Stimulated activated naive B cell treated with anti-CD40 and anti-IgM and Interleukin-4, amounts not matched to agents 10 μg/mL and 1 μg/mL and 100 μg/mL, for 72 hours (primary cell): Measurements from ENCODE around the gene POU2F1.
A peak's percentile ranks its signal among the peaks of the same experiment; 100 is the strongest.

Source experiments
- ATAC-seq, 2 donors: fragments of 150-1000 bp; cut with Tn5 transposase; replicated peaks; 2 replicates each; pipeline ENCODE4 v1.10.0; 2021; ENCODE audit warnings: moderate library complexity in 1 of 2
- DNase-seq: peaks from one replicate; pipeline ENCODE4 v3.0.0; 2021
- H3K27ac Mint-ChIP-seq: one replicate; pipeline ENCODE4 v1.8.0; 2022; ENCODE audit warnings: mild to moderate bottlenecking, mixed read lengths
- H3K27me3 Mint-ChIP-seq, 2 donors: one replicate each; pipeline ENCODE4 v1.8.0; 2022; ENCODE audit warnings: mixed read lengths in 2 of 2
- H3K36me3 Mint-ChIP-seq, 2 donors: one replicate each; pipeline ENCODE4 v1.8.0; 2022; ENCODE audit warnings: mixed read lengths in 2 of 2, mild to moderate bottlenecking in 1 of 2
- H3K4me1 Mint-ChIP-seq, 2 donors: one replicate each; pipeline ENCODE4 v1.8.0; 2022; ENCODE audit warnings: mixed read lengths in 2 of 2, mild to moderate bottlenecking in 1 of 2
- H3K4me3 Mint-ChIP-seq, 2 donors: one replicate each; pipeline ENCODE4 v1.8.0; 2022; ENCODE audit warnings: mild to moderate bottlenecking in 2 of 2, mixed read lengths in 2 of 2, moderate library complexity in 1 of 2
- H3K9me3 Mint-ChIP-seq, 2 donors: one replicate each; pipeline ENCODE4 v1.8.0; 2022; ENCODE audit warnings: mixed read lengths in 2 of 2, mild to moderate bottlenecking in 1 of 2

Gene POU2F1

GRCh38 chr1:167431909-167432650, 211.4 kb downstream of the POU2F1 start:
- no peak overlapping the region for H3K4me3 Mint-ChIP-seq
- H3K9me3 Mint-ChIP-seq = no peaks in the 10 kb centered on the region
- DNase-seq (no peak), ATAC-seq (peak; percentile 26 to 34)
- no peaks in the 10 kb centered on the region for H3K36me3 Mint-ChIP-seq
- peaks cover 24 to 48% of the 10 kb centered on the region in 2 donors for H3K4me1 Mint-ChIP-seq
- peaks cover 5 to 7% of the 10 kb centered on the region in 2 donors for H3K27me3 Mint-ChIP-seq
- peak overlapping the region; percentile 92 for H3K27ac Mint-ChIP-seq

GRCh38 chr1:167432780-167433179, 212.1 kb downstream of the POU2F1 start:
- Mint-ChIP-seq H3K9me3 (no peaks in the 10 kb centered on the region), H3K4me1 (peaks cover 26 to 42% of the 10 kb centered on the region in 2 donors), H3K36me3 (no peaks in the 10 kb centered on the region), H3K4me3 (no peak overlapping the region), H3K27me3 (peaks cover 5 to 7% of the 10 kb centered on the region in 2 donors), H3K27ac (no peak overlapping the region)
- DNase-seq = no peak
- no peak for ATAC-seq

DNA sequence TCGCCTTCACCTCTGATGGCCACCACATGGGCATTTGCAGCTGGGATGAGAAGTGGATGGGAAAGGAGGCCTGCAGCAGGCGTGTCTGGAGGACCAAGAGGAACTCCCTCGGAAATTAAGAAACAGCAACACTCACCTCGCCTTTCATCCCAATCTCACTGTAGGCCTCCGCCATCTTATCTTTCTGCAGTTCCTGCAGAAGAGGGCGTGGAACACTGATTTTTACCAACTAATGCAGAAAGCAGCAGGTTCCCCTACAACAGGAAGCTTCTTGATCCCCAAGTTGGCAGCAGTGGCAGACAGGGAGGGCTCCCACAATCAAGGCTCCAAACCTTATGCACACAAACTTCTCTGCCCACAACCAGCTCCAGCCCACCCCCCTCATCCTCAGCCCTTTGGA, 213.2 kb downstream of the POU2F1 start:
- Mint-ChIP-seq H3K36me3 (no peaks in the 10 kb centered on the region), H3K27ac (peak overlapping the region; percentile 31), H3K4me3 (no peak overlapping the region), H3K9me3 (no peaks in the 10 kb centered on the region), H3K4me1 (peaks cover 36 to 48% of the 10 kb centered on the region in 2 donors), H3K27me3 (peaks cover 13 to 16% of the 10 kb centered on the region in 2 donors)
- DNase-seq = no peak
- ATAC-seq = no peak

DNA sequence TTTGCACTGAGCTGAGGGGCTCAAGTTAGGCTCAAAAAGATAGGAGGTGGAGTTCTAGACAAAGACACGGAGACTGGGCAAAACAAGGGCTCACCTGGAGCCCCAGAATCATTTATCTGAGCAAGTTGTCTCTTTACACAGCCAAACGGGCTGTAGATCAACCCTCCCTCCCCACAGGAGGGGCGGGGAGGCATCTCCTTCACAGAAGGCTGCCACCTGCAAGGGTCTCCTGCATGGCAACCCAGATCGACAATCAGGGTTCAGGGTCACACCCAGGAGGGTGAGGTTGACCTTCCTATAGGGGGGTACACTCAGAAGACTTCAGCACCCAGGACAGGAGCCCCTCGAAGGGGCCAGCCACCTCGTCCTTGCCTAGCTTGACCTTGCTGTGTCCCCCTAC, 213.6 kb downstream of the POU2F1 start:
- Mint-ChIP-seq H3K4me3 (no peak overlapping the region), H3K27me3 (peaks cover 13 to 16% of the 10 kb centered on the region in 2 donors), H3K9me3 (no peaks in the 10 kb centered on the region), H3K36me3 (no peaks in the 10 kb centered on the region), H3K4me1 (peaks cover 39 to 51% of the 10 kb centered on the region in 2 donors), H3K27ac (no peak overlapping the region)
- no peak for ATAC-seq
- DNase-seq = no peak

GRCh38 chr1:167435484-167435883, 214.8 kb downstream of the POU2F1 start:
- no peaks in the 10 kb centered on the region for H3K9me3 Mint-ChIP-seq
- ATAC-seq = no peak
- H3K27ac Mint-ChIP-seq = no peak overlapping the region
- no peaks in the 10 kb centered on the region for H3K36me3 Mint-ChIP-seq
- peaks cover 22 to 26% of the 10 kb centered on the region in 2 donors for H3K27me3 Mint-ChIP-seq
- H3K4me3 Mint-ChIP-seq = no peak overlapping the region
- H3K4me1 Mint-ChIP-seq = peaks cover 36 to 51% of the 10 kb centered on the region in 2 donors
- DNase-seq = no peak

DNA sequence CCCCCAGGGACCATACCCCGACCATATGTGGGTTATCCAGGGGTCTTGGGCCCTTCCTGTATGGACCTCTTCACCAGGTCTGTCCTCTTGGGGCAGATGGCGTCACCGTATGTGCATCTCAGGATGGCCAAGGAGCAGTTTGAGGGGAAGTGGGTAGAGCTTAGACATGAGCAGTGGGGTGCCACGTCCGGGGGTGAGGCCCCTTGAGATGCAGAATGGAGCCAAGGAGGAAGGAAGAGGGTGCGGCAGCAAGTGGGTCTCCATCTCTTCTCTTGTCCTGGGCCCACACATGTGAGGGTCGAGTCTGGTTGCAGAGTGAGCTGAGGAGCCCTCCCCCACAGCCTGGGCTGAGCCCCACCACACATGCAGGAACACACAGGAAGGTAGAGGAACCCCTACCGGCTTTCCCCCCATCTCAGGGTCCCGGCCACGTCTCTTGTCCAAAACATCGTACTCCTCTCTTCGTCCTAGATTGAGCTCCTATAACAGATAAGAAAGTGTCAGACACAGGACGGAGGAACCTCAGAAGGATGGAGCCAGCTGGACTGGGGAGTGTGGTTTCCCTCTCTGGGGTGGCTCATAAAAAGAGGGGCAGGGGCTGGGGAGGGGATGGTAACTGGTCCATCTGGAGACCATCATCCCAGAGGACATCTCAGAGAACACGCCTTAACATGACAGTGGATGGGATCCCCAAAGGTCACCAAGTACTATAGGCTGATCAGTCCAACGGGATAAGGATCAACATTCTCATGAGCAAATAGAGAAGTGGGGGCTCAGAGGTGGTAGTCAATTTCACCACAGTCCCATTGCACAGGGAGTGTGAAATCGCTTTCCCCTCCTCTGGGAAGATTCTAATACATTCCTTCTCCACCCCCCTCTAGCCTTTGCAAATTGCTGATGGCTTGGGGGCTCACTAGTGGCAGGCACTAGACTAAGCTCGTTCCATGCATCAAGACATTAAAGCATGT, 217.8 kb downstream of the POU2F1 start:
- Mint-ChIP-seq H3K9me3 (no peaks in the 10 kb centered on the region), H3K27me3 (peaks cover 27 to 34% of the 10 kb centered on the region in 2 donors), H3K27ac (no peak overlapping the region), H3K4me3 (peak overlapping the region; percentile 80 to 86), H3K4me1 (peaks cover 25 to 32% of the 10 kb centered on the region in 2 donors), H3K36me3 (no peaks in the 10 kb centered on the region)
- ATAC-seq (no peak), DNase-seq (no peak)

DNA sequence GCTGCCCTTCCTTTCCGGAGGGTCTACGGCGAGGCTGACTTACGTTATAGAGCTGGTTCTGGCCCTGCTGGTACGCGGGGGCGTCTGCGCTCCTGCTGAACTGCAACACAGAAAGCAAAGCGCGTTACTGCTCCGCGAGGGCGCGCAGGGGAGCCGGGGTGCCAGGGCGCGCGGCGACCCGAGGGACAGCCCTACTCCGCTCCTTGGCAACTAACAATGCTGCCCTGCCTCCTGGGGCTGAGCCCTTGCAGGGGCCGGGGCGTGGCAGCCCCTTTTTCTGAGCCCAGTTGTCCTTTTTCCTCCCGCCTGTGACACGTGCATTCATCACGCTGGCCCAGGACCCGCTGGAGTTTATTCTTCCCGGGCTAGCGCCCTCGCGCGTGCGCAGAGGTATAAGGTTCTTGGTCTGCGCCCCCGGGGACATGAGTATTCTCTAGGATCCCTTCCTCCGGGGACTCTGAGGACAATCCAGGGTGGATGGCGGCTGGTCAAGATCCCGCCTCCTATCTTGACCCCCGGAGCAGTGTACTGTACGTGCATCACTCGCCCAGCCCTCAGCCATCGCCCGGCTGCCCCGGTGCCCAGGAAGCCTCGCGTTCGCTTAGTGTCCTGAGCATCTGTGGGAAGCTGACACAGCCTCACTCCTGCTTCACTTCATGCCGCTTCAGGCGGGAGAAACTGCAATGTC, 218.8 kb downstream of the POU2F1 start:
- peaks cover 25 to 32% of the 10 kb centered on the region in 2 donors for H3K4me1 Mint-ChIP-seq
- H3K9me3 Mint-ChIP-seq = no peaks in the 10 kb centered on the region

DNA sequence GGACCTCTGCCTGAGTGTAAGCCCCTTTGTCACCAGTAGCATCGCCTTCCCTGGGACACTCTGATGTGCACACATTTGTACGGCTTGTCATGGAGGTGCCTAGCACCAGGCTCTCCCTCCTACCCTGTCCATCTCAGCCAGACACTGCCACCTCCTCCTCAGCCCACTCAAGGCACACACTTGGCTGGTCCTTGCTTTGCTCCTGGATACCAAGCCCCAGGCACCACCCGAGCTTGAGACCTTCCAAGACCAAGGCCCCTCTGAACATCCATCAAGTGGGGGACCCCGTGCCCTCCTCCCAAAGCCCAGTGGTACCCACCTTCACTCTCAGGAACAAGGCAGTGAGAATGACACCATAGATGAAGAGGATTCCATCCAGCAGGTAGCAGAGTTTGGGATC, 219.7 kb downstream of the POU2F1 start:
- Mint-ChIP-seq H3K9me3 (no peaks in the 10 kb centered on the region), H3K4me1 (peaks cover 25 to 32% of the 10 kb centered on the region in 2 donors), H3K36me3 (no peaks in the 10 kb centered on the region), H3K27ac (no peak overlapping the region), H3K27me3 (peaks cover 25 to 31% of the 10 kb centered on the region in 2 donors), H3K4me3 (peak overlapping the region; percentile 11 to 45)
- no peak for ATAC-seq
- DNase-seq = no peak

More for the DNA sequence above, 218.8 kb downstream of the POU2F1 start:
- Mint-ChIP-seq H3K36me3 (no peaks in the 10 kb centered on the region), H3K27ac (no peak overlapping the region), H3K27me3 (peaks cover 27 to 34% of the 10 kb centered on the region in 2 donors), H3K4me3 (peak overlapping the region; percentile 80 to 86)
- peak; percentile 20 for DNase-seq
- peak; percentile 52 to 58 for ATAC-seq

- H3K4me1 Mint-ChIP-seq = peaks cover 25 to 32% of the 10 kb centered on the region in 2 donors
- no peak overlapping the region for H3K4me3 Mint-ChIP-seq
- no peaks in the 10 kb centered on the region for H3K36me3 Mint-ChIP-seq
- ATAC-seq (no peak), DNase-seq (no peak)
- no peak overlapping the region for H3K27ac Mint-ChIP-seq
- H3K9me3 Mint-ChIP-seq = no peaks in the 10 kb centered on the region
- peaks cover 22 to 27% of the 10 kb centered on the region in 2 donors for H3K27me3 Mint-ChIP-seq
Measured at GRCh38 chr1:167440776-167441175, 220.1 kb downstream of the POU2F1 start.

- no peaks in the 10 kb centered on the region for H3K36me3 Mint-ChIP-seq
- DNase-seq (no peak), ATAC-seq (no peak)
- peaks cover 27 to 32% of the 10 kb centered on the region in 2 donors for H3K4me1 Mint-ChIP-seq
- peaks cover 22 to 27% of the 10 kb centered on the region in 2 donors for H3K27me3 Mint-ChIP-seq
- no peak overlapping the region for H3K27ac Mint-ChIP-seq
- no peaks in the 10 kb centered on the region for H3K9me3 Mint-ChIP-seq
- no peak overlapping the region for H3K4me3 Mint-ChIP-seq
Measured at GRCh38 chr1:167441222-167441621, 220.5 kb downstream of the POU2F1 start.

GRCh38 chr1:167442142-167442848, 221.6 kb downstream of the POU2F1 start:
- H3K9me3 Mint-ChIP-seq = no peaks in the 10 kb centered on the region
- H3K4me1 Mint-ChIP-seq = peaks cover 27 to 38% of the 10 kb centered on the region in 2 donors
- H3K27me3 Mint-ChIP-seq = peaks cover 22 to 27% of the 10 kb centered on the region in 2 donors
- DNase-seq (peak; percentile 76), ATAC-seq (peak; percentile 98)
- no peak overlapping the region for H3K27ac Mint-ChIP-seq
- H3K4me3 Mint-ChIP-seq = no peak overlapping the region
- no peaks in the 10 kb centered on the region for H3K36me3 Mint-ChIP-seq

- peaks cover 26 to 43% of the 10 kb centered on the region in 2 donors for H3K4me1 Mint-ChIP-seq
- no peaks in the 10 kb centered on the region for H3K36me3 Mint-ChIP-seq
- H3K27me3 Mint-ChIP-seq = peaks cover 21 to 25% of the 10 kb centered on the region in 2 donors
- ATAC-seq (no peak), DNase-seq (no peak)
- no peak overlapping the region for H3K4me3 Mint-ChIP-seq
- no peaks in the 10 kb centered on the region for H3K9me3 Mint-ChIP-seq
- no peak overlapping the region for H3K27ac Mint-ChIP-seq
Measured at GRCh38 chr1:167442854-167443565, 222.3 kb downstream of the POU2F1 start.

DNA sequence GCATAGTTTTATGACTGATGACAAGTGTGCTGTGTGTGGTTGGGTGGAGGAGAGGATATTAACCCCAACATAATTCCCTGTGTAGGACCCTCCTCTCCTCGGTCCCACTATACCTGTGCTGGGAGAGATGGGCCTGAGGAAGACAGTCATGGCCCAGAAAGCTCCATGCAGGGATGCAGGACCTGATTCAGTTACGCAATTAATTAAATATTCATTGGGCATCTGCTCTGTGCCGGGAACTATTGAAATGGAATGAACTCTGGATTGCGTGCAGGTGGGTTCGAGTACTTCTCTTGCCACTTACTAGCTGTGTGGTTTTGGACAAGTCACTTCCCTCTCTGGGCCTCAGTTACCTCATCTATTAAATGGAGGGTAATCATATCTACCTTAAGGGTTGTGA, 223.1 kb downstream of the POU2F1 start:
- H3K27ac Mint-ChIP-seq = no peak overlapping the region
- no peak for DNase-seq
- no peak overlapping the region for H3K4me3 Mint-ChIP-seq
- no peaks in the 10 kb centered on the region for H3K9me3 Mint-ChIP-seq
- peaks cover 14 to 18% of the 10 kb centered on the region in 2 donors for H3K27me3 Mint-ChIP-seq
- H3K36me3 Mint-ChIP-seq = no peaks in the 10 kb centered on the region
- ATAC-seq = no peak
- H3K4me1 Mint-ChIP-seq = peaks cover 19 to 41% of the 10 kb centered on the region in 2 donors
